Activated gamma-delta T cell treated with anti-CD3 and anti-CD28 coated beads, Interleukin-2, amount 50 U/mL, for 16 hours (primary cell): Measurements from ENCODE around the gene BABAM2.
"Not testable (repeated sequence)": the region's sequence is repeated elsewhere in the genome, so short reads cannot be mapped to it uniquely, and the experiment has no call there.

Experiments
- DNase-seq: peaks from one replicate; pipeline ENCODE4 v3.0.0-alpha.2; 2020; ENCODE audit warnings: low read depth

Gene BABAM2

GRCh38 chr2:28251337-28251736 is 360.8 kb downstream of the BABAM2 start:
- no peak for DNase-seq

GRCh38 chr2:28252311-28252710 is 361.8 kb downstream of the BABAM2 start:
- no peak for DNase-seq

GRCh38 chr2:28253543-28253942 is 363.0 kb downstream of the BABAM2 start:
- DNase-seq, result no peak

- not testable (repeated sequence) for DNase-seq
Measured at GRCh38 chr2:28255231-28255630, 364.7 kb downstream of the BABAM2 start.

GRCh38 chr2:28257182-28257581 is 366.7 kb downstream of the BABAM2 start:
- DNase-seq, result no peak

- DNase-seq, result not testable (repeated sequence)
Measured at GRCh38 chr2:28259226-28259625, 368.7 kb downstream of the BABAM2 start.

- DNase-seq, result no peak
Measured at GRCh38 chr2:28263690-28264089, 373.2 kb downstream of the BABAM2 start.

GRCh38 chr2:28267282-28267681 is 376.8 kb downstream of the BABAM2 start:
- no peak for DNase-seq

GRCh38 chr2:28268386-28268785 is 377.9 kb downstream of the BABAM2 start:
- no peak for DNase-seq

GRCh38 chr2:28269019-28269784 is 378.7 kb downstream of the BABAM2 start:
- DNase-seq, result no peak

- no peak for DNase-seq
Measured at GRCh38 chr2:28270456-28271152, 380.1 kb downstream of the BABAM2 start.

- no peak for DNase-seq
Measured at GRCh38 chr2:28271231-28271918, 380.8 kb downstream of the BABAM2 start.

GRCh38 chr2:28271919-28272250 is 381.4 kb downstream of the BABAM2 start:
- DNase-seq, result no peak

- no peak for DNase-seq
Measured at GRCh38 chr2:28273751-28274150, 383.2 kb downstream of the BABAM2 start.

- no peak for DNase-seq
Measured at GRCh38 chr2:28274911-28275685, 384.6 kb downstream of the BABAM2 start.

GRCh38 chr2:28276076-28276618 is 385.6 kb downstream of the BABAM2 start:
- no peak for DNase-seq

- no peak for DNase-seq
Measured at GRCh38 chr2:28276807-28277206, 386.3 kb downstream of the BABAM2 start.

- no peak for DNase-seq
Measured at GRCh38 chr2:28277466-28277865, 386.9 kb downstream of the BABAM2 start.

- no peak for DNase-seq
Measured at GRCh38 chr2:28279371-28279770, 388.8 kb downstream of the BABAM2 start.

- no peak for DNase-seq
Measured at GRCh38 chr2:28280619-28281018, 390.1 kb downstream of the BABAM2 start.

- no peak for DNase-seq
Measured at GRCh38 chr2:28281739-28282138, 391.2 kb downstream of the BABAM2 start.

- no peak for DNase-seq
Measured at GRCh38 chr2:28282248-28282647, 391.7 kb downstream of the BABAM2 start.
